CD14-positive monocyte (primary cell): ENCODE results near the gene TEX48. TPM values are rescaled to one million over a fixed set of nuclear protein-coding genes. Genes with fewer than 3 reads are reported as not detected.

Source experiments
- DNase-seq, 3 donors: peaks; one replicate each; pipeline ENCODE4 v3.0.0-alpha.2; 2011 to 2022
- H2AFZ ChIP-seq: 2 replicates; pipeline ENCODE4 v1.6.0; 2012; ENCODE audit warnings: mild to moderate bottlenecking, low read depth, low read length, inconsistent platforms; ENCODE audit not compliant: insufficient read depth, poor library complexity, severe bottlenecking
- H3K27ac ChIP-seq, 2 donors: 1 replicate in 1 of 2; 2 replicates in 1 of 2; pipeline ENCODE4 v1.5.1; 2012 to 2013; ENCODE audit warnings: low read length in 2 of 2, control low read depth in 1 of 2, inconsistent platforms in 1 of 2, low read depth in 1 of 2, mild to moderate bottlenecking in 1 of 2
- H3K27me3 ChIP-seq, 2 donors: one replicate each; pipeline versions ENCODE4 v1.6.0 to v1.6.1; 2011 to 2013; ENCODE audit warnings: low read length in 2 of 2; ENCODE audit not compliant: control insufficient read depth in 2 of 2, insufficient read depth in 2 of 2
- H3K36me3 ChIP-seq, 2 donors: replicated peaks in 1 of 2; 1 replicate in 1 of 2; 2 replicates in 1 of 2; pipeline versions ENCODE4 v1.5.1 to v1.6.1; 2012 to 2013; ENCODE audit warnings: low read length in 2 of 2, control low read depth in 1 of 2, inconsistent platforms in 1 of 2, mild to moderate bottlenecking in 1 of 2; ENCODE audit not compliant: insufficient read depth in 2 of 2, control insufficient read depth in 1 of 2
- H3K4me1 ChIP-seq, 2 donors: 1 replicate in 1 of 2; 2 replicates in 1 of 2; pipeline versions ENCODE4 v1.5.1 to v1.6.1; 2012 to 2013; ENCODE audit warnings: low read length in 2 of 2, control low read depth in 1 of 2, inconsistent platforms in 1 of 2, mild to moderate bottlenecking in 1 of 2, moderate library complexity in 1 of 2; ENCODE audit not compliant: insufficient read depth in 2 of 2, control insufficient read depth in 1 of 2
- H3K4me2 ChIP-seq: replicated peaks from 2 replicates; pipeline ENCODE3; 2012; ENCODE audit warnings: low read length, moderate library complexity, mild to moderate bottlenecking; ENCODE audit not compliant: poor library complexity, severe bottlenecking; ENCODE audit errors: extremely low read depth
- H3K4me3 ChIP-seq, 3 experiments: fragments of 200-600 bp in 1 of 3; sonication (generic) in 1 of 3; replicated peaks in 1 of 3; 1 replicate in 2 of 3; 2 replicates in 1 of 3; pipeline ENCODE4 v1.5.1; 2011 to 2013; ENCODE audit warnings: low read length in 3 of 3, mild to moderate bottlenecking in 3 of 3, control low read depth in 2 of 3, low read depth in 2 of 3, inconsistent platforms in 1 of 3, moderate library complexity in 1 of 3
- H3K79me2 ChIP-seq: 2 replicates; pipeline ENCODE4 v1.6.0; 2012; ENCODE audit warnings: mild to moderate bottlenecking, control low read depth, inconsistent platforms, low read length, moderate library complexity; ENCODE audit not compliant: insufficient read depth
- H3K9ac ChIP-seq: 2 replicates; pipeline ENCODE4 v1.6.0; 2017; ENCODE audit warnings: low read length, mild to moderate bottlenecking; ENCODE audit not compliant: insufficient read depth, poor library complexity, severe bottlenecking
- H3K9me3 ChIP-seq, 2 donors: replicated peaks in 1 of 2; 1 replicate in 1 of 2; 2 replicates in 1 of 2; pipeline versions ENCODE4 v1.5.1 to v1.6.1; 2012 to 2013; ENCODE audit warnings: low read length in 2 of 2, control low read depth in 1 of 2; ENCODE audit not compliant: control insufficient read depth in 1 of 2, insufficient read depth in 1 of 2
- H4K20me1 ChIP-seq: 2 replicates; pipeline ENCODE4 v1.6.0; 2012; ENCODE audit warnings: mild to moderate bottlenecking, low read length, control low read depth, moderate library complexity; ENCODE audit not compliant: insufficient read depth
- H3K27ac Mint-ChIP-seq, 7 donors: one replicate each; pipeline ENCODE4 v1.8.0; 2020; ENCODE audit warnings: mild to moderate bottlenecking in 7 of 7, mixed read lengths in 7 of 7, moderate library complexity in 6 of 7, inconsistent platforms in 2 of 7
- H3K27me3 Mint-ChIP-seq, 3 donors: one replicate each; pipeline ENCODE4 v1.8.0; 2021 to 2022; ENCODE audit warnings: low read depth in 3 of 3, mild to moderate bottlenecking in 3 of 3, mixed read lengths in 3 of 3, moderate library complexity in 3 of 3, inconsistent platforms in 1 of 3
- H3K36me3 Mint-ChIP-seq, 2 donors: one replicate each; pipeline ENCODE4 v1.8.0; 2020; ENCODE audit warnings: mixed read lengths in 2 of 2, inconsistent platforms in 1 of 2, mild to moderate bottlenecking in 1 of 2
- H3K4me1 Mint-ChIP-seq: one replicate; pipeline ENCODE4 v1.8.0; 2020; ENCODE audit warnings: mild to moderate bottlenecking, mixed read lengths
- H3K4me3 Mint-ChIP-seq, 2 donors: one replicate each; pipeline ENCODE4 v1.8.0; 2020; ENCODE audit warnings: mild to moderate bottlenecking in 2 of 2, mixed read lengths in 2 of 2, moderate library complexity in 1 of 2
- H3K9me3 Mint-ChIP-seq, 7 donors: one replicate each; pipeline ENCODE4 v1.8.0; 2020 to 2022; ENCODE audit warnings: mixed read lengths in 7 of 7, mild to moderate bottlenecking in 6 of 7, moderate library complexity in 6 of 7, inconsistent platforms in 2 of 7
- WGBS: methylation state at CpG from one replicate; pipeline ENCODE4 v1.1.5; 2013; ENCODE audit warnings: missing lambda C conversion rate; ENCODE audit not compliant: insufficient coverage; 5-methylcytosine and 5-hydroxymethylcytosine counted together
- intact Hi-C, 2 donors: fragments of 100-400 bp; cut with micrococcal nuclease; formaldehyde crosslinking; loops; one replicate each; pipeline versions ENCODE4 v1.15.0 to v1.15.1; 2023
- polyA plus RNA-seq, 3 donors: library from polyadenylated mRNA; depleted of rRNA in 1 of 3; unstranded in 2 of 3; stranded (reverse) in 1 of 3; fragments of 300-500 nt in 2 of 3; fragments of >200 nt in 1 of 3; fragmentation: Illumina TruSeq in 2 of 3; gene quantifications; 1 replicate in 2 of 3; 2 replicates in 1 of 3; pipeline ENCODE4 v1.2.3, GENCODE V29; 2012 to 2021
- TF ChIP-seq, protein P1 (sequence below): fragments of 200-600 bp; IDR thresholded peaks from one replicate; pipeline ENCODE4 v1.8.0; 2022; ENCODE audit warnings: antibody characterized with exemption, mild to moderate bottlenecking

TEX48 gene
- polyA plus RNA-seq, 3 donors = not detected

GRCh38 chr9:114688909-114689610 is 7.1 kb upstream of the TEX48 start:
- Histone ChIP-seq H3K4me1 (no peaks in the 10 kb centered on the region), H4K20me1 (no peaks in the 10 kb centered on the region), H3K36me3 (no peaks in the 10 kb centered on the region), H3K9ac (no peak overlapping the region), H3K9me3 (no peaks in the 10 kb centered on the region), H2AFZ (no peak overlapping the region), H3K4me3 (no peak overlapping the region), H3K79me2 (no peaks in the 10 kb centered on the region), H3K4me2 (no peak overlapping the region), H3K27me3 (no peaks in the 10 kb centered on the region), H3K27ac (no peak overlapping the region)
- H3K36me3 Mint-ChIP-seq = no peaks in the 10 kb centered on the region
- TF ChIP-seq, protein P1, sequence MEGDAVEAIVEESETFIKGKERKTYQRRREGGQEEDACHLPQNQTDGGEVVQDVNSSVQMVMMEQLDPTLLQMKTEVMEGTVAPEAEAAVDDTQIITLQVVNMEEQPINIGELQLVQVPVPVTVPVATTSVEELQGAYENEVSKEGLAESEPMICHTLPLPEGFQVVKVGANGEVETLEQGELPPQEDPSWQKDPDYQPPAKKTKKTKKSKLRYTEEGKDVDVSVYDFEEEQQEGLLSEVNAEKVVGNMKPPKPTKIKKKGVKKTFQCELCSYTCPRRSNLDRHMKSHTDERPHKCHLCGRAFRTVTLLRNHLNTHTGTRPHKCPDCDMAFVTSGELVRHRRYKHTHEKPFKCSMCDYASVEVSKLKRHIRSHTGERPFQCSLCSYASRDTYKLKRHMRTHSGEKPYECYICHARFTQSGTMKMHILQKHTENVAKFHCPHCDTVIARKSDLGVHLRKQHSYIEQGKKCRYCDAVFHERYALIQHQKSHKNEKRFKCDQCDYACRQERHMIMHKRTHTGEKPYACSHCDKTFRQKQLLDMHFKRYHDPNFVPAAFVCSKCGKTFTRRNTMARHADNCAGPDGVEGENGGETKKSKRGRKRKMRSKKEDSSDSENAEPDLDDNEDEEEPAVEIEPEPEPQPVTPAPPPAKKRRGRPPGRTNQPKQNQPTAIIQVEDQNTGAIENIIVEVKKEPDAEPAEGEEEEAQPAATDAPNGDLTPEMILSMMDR = no peak
- H3K4me1 Mint-ChIP-seq = peaks cover 8% of the 10 kb centered on the region
- DNase-seq = no peak
- peaks cover 0 to 4% (median 2%) of the 10 kb centered on the region in 3 donors for H3K27me3 Mint-ChIP-seq
- H3K9me3 Mint-ChIP-seq = peaks cover 0 to 3% (median 0%) of the 10 kb centered on the region in 7 donors
- intact Hi-C loops = loop anchor here (10.0 kb wide), 2 partner anchors 46 to 836 kb away; no protein-coding TSS in a partner anchor
- no peak overlapping the region for H3K4me3 Mint-ChIP-seq
- WGBS = no CpG with 5 or more reads among the region's 3 CpGs
- H3K27ac Mint-ChIP-seq = no peak overlapping the region

- Mint-ChIP-seq H3K27ac (no peak overlapping the region), H3K9me3 (peaks cover 0 to 3% (median 0%) of the 10 kb centered on the region in 7 donors), H3K4me1 (peaks cover 8% of the 10 kb centered on the region), H3K27me3 (peaks cover 0 to 4% (median 2%) of the 10 kb centered on the region in 3 donors), H3K4me3 (no peak overlapping the region), H3K36me3 (no peaks in the 10 kb centered on the region)
- H3K4me1 ChIP-seq = no peaks in the 10 kb centered on the region
- DNase-seq = no peak
- H2AFZ ChIP-seq = no peak overlapping the region
- no peaks in the 10 kb centered on the region for H3K9me3 ChIP-seq
- H4K20me1 ChIP-seq = no peaks in the 10 kb centered on the region
- H3K4me3 ChIP-seq = no peak overlapping the region
- intact Hi-C loops = loop anchor here (10.0 kb wide), 2 partner anchors 46 to 836 kb away; no protein-coding TSS in a partner anchor
- H3K9ac ChIP-seq = no peak overlapping the region
- TF ChIP-seq, protein P1 = no peak
- H3K27me3 ChIP-seq = no peaks in the 10 kb centered on the region
- no peaks in the 10 kb centered on the region for H3K36me3 ChIP-seq
- H3K4me2 ChIP-seq = no peak overlapping the region
- H3K27ac ChIP-seq = no peak overlapping the region
- H3K79me2 ChIP-seq = no peaks in the 10 kb centered on the region
- 100% methylated on average over 2 of the region's 4 CpGs for WGBS
These were observed 6.4 kb upstream of the TEX48 start for GRCh38 chr9:114688379-114688778.
